AG04450 (cell line): ENCODE results near the gene PMM2. TPM values are rescaled to one million over a fixed set of nuclear protein-coding genes. Genes with fewer than 3 reads are reported as not detected.

Experiments used
- CTCF ChIA-PET: fragments of 300-600, 350-600 bp; formaldehyde crosslinking; extraction: SDS; loops from one replicate; lab custom pipeline; 2022; ENCODE audit warnings: antibody characterized with exemption, inconsistent platforms; lab: Charles Lee
- POLR2A ChIA-PET: fragments of 350-600 bp; formaldehyde crosslinking; extraction: SDS; loops from one replicate; lab custom pipeline; 2021; ENCODE audit warnings: antibody characterized with exemption, inconsistent platforms; lab: Yijun Ruan, JAX
- DNase-seq: peaks from one replicate; pipeline ENCODE4 v3.0.0-alpha.2; 2011; ENCODE audit warnings: low read depth, low spot score
- H3K27ac ChIP-seq: one replicate; pipeline ENCODE4 v1.5.1; 2012; ENCODE audit warnings: low read depth, low read length, control low read depth
- H3K27me3 ChIP-seq: one replicate; pipeline ENCODE4 v1.6.0; 2012; ENCODE audit warnings: low read length; ENCODE audit not compliant: control insufficient read depth, insufficient read depth
- H3K4me3 ChIP-seq: 2 replicates; pipeline ENCODE4 v1.5.1; 2011; ENCODE audit warnings: mild to moderate bottlenecking, low read depth, low read length, control low read depth
- H3K9me3 ChIP-seq: 2 replicates; pipeline ENCODE4 v1.5.1; 2012; ENCODE audit warnings: low read length; ENCODE audit not compliant: control insufficient read depth, insufficient read depth
- polyA plus RNA-seq: library from polyadenylated mRNA; depleted of rRNA; stranded (reverse); fragments of >200 nt; gene quantifications from 2 replicates; pipeline ENCODE4 v1.2.3, GENCODE V29; 2011
- TF ChIP-seq, protein P1 (sequence below): IDR thresholded peaks from 2 replicates; pipeline ENCODE4 v1.5.1; 2011; ENCODE audit warnings: low read depth, low read length, control low read depth, inconsistent platforms

Gene PMM2
- polyA plus RNA-seq, 1 experiment, result 37.0 TPM

DNA sequence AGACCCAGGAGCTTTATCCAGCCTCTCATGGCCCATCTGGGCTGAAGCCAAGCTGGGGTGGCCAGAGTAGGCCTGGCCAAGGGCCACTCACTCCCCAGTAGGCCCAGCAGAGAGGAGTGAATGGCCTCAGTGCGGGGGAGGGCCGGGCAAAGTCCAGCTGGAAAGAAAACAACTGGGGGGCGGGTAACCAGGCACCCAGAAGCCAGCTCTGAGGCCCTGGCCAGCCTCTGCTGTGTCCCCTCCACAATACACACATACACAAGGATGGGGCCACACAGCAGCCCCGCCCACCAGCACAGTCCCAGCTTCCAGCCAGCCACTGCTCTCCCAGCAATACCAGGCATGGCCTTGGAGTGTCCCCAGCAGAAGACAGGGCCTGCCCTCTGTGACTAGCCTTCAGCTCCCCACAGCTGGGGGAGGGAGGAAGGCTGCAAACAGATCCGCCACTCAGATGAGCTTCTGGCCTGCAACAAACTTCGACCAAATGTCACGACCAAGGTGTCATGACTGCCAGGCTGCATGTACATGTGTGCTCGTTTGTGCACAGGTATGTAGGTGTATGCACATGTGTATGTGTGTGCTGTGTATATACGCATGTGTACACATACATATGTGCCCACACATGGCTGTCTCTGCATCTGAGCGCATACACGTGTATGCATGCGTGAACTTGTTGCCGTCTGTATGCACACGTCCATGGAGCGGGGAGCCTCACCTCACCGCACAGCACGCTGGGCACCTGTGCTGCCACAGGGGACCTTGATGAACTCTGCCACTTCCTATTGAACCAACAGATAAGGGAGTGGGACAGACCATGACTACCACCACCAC is 66.2 kb downstream of the PMM2 start:
- H3K9me3 ChIP-seq, result no peaks in the 10 kb centered on the region; the same call in 1 of the 2 replicates
- TF ChIP-seq, protein P1, sequence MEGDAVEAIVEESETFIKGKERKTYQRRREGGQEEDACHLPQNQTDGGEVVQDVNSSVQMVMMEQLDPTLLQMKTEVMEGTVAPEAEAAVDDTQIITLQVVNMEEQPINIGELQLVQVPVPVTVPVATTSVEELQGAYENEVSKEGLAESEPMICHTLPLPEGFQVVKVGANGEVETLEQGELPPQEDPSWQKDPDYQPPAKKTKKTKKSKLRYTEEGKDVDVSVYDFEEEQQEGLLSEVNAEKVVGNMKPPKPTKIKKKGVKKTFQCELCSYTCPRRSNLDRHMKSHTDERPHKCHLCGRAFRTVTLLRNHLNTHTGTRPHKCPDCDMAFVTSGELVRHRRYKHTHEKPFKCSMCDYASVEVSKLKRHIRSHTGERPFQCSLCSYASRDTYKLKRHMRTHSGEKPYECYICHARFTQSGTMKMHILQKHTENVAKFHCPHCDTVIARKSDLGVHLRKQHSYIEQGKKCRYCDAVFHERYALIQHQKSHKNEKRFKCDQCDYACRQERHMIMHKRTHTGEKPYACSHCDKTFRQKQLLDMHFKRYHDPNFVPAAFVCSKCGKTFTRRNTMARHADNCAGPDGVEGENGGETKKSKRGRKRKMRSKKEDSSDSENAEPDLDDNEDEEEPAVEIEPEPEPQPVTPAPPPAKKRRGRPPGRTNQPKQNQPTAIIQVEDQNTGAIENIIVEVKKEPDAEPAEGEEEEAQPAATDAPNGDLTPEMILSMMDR, result no peak
- no peaks in the 10 kb centered on the region for H3K27me3 ChIP-seq
- ChIA-PET CTCF (interaction anchor here (1.0 to 2.4 kb wide), 3 partner anchors 16 to 145 kb away, joined by 4 to 6 read pairs (median 5); no protein-coding TSS in a partner anchor), POLR2A (interaction anchor here (1.0 to 1.5 kb wide), 2 partner anchors 10 to 18 kb away, joined by 3 to 5 read pairs; partner anchors contain the start of gene LITAFD)
- no peak overlapping the region for H3K27ac ChIP-seq
- no peak for DNase-seq
- no peak overlapping the region for H3K4me3 ChIP-seq

DNA sequence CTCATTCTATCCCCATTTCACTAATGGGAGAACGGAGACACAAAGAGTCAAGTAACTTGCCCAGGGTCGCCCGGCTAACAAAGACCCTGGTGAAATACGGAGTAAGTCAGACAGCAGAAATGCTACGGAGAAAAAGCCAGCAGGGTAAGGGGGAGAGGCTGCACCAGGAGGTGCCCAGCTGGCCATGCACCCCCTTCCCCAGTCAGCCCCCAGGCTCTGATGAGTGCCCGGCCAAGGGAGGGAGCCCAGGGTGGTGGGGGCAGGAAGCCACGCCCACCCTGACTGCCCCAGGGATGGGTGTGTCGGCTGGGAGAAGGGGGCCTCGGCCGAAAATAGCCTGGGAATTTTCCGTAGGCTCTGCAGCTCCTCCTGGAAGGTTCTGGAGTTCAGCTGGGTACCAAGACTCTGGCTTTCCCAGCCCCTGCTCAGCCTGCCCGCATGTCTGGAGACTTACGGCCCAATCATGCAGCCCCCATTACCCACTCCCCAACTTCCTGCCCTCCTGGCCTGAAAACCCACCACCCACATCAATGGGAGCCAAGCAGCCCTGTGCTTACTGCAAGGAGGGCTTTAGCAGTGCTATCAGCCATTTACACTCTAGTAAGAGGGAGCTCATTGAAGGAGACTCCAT is 67.0 kb downstream of the PMM2 start:
- TF ChIP-seq, protein P1, result no peak
- no peak for DNase-seq
- no peaks in the 10 kb centered on the region; the same call in 1 of the 2 replicates for H3K9me3 ChIP-seq
- no peak overlapping the region for H3K27ac ChIP-seq
- ChIA-PET CTCF (interaction anchor here (1.6 to 2.4 kb wide), 2 partner anchors 15 to 144 kb away, joined by 4 to 5 read pairs; no protein-coding TSS in a partner anchor), POLR2A (interaction anchor here (1.0 to 1.5 kb wide), 2 partner anchors 9 to 17 kb away, joined by 3 to 5 read pairs; partner anchors contain the start of gene LITAFD)
- H3K27me3 ChIP-seq, result no peaks in the 10 kb centered on the region
- H3K4me3 ChIP-seq, result no peak overlapping the region

DNA sequence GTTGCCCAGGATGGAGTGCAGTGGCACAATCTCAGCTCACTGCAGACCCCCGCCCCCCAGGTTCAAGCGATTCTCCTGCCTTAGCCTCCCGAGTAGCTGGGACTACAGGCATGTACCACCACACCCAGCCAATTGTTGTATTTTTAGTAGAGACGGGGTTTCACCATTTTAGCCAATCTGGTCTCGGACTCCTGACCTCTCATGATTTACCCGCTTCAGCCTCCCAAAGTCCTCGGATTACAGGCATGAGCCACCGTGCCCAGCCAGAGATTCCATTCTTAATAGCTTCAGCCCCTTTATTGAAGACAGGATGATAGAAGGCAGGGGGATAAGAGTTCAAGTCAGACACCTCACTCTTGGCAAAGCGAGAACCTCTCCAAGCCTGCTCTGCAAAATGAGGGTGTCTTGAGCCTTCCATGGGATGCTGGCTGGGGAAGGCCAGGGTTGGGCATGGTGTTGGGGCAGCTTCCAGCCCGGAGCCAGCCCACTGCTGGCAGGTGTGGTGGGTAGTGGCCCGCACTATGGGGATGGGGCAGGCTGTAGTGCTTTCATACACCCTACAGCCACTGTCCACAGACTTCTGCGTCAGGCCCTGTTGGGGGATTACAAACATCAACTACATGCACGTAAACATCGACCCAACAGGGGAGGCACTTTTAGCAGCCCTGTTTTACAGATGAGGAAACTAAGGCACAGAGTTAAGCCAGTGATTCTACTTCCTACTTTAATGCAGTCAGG is 67.7 kb downstream of the PMM2 start:
- no peak overlapping the region for H3K27ac ChIP-seq
- no peaks in the 10 kb centered on the region; the same call in 1 of the 2 replicates for H3K9me3 ChIP-seq
- no peaks in the 10 kb centered on the region for H3K27me3 ChIP-seq
- ChIA-PET CTCF (interaction anchor here (1.6 kb wide), 1 partner anchor 15 kb away, joined by 4 read pairs; no protein-coding TSS in a partner anchor), POLR2A (interaction anchor here (0.9 kb wide), 1 partner anchor 13 kb away, joined by 3 read pairs; no protein-coding TSS in a partner anchor)
- TF ChIP-seq, protein P1, result no peak
- H3K4me3 ChIP-seq, result no peak overlapping the region
- DNase-seq, result no peak

DNA sequence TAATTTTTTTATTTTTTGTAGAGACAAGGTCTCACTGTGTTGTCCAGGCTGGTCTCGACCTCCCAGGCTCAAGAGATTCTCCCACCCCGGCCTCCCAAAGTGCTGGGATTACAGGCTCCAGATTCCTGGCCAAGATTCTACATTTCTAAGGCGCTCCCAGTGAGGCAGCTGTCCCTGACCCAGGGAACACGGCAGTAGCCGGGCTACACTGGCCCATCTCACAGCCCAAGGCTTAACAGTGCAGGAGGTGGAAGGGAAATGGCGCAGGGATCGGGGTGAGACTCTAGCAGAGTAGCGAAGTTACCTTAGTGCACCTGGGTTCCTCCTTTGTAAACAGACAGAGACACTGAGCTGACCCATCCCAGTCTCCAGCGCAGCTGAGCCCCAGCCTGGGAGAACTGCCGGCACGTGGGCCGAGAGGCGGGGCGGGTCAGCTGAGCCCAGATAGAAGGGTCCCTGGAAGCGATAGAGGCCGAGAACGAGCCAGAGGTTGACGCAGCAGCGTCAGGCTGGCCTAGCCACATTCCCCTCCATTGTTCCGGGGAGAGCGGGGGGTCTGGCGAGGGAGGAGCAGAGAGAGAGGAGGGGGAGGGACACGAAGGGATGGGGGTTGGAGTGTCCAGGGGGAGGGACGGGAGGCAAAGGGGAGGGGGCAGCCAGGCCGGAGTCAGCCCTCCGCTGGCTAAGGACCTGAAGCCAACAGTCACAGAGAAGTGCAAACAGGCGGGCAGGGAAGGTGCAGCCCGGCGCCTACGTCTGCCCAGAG is 68.7 kb downstream of the PMM2 start:
- DNase-seq, result no peak
- H3K27me3 ChIP-seq, result no peaks in the 10 kb centered on the region
- peak overlapping the region; percentile 21 for H3K27ac ChIP-seq
- CTCF ChIA-PET, result interaction anchor here (1.0 kb wide), 1 partner anchor 14 kb away, joined by 5 read pairs; no protein-coding TSS in a partner anchor
- H3K4me3 ChIP-seq, result peak overlapping the region; percentile 68
- no peaks in the 10 kb centered on the region; the same call in 1 of the 2 replicates for H3K9me3 ChIP-seq
- POLR2A ChIA-PET, result interaction anchor here (0.6 to 0.9 kb wide), 4 partner anchors 12 to 182 kb away, joined by 3 read pairs; no protein-coding TSS in a partner anchor
- TF ChIP-seq, protein P1, result no peak
